ENCODE data around the gene HS6ST1.

GRCh38 chr2:128293870-128294455 is 24.7 kb downstream of the HS6ST1 start:
- no peak for TF ChIP-seq ATF2 (tag by site-specific recombination; IDR thresholded peaks at IDR 0.05; ENCODE audit: low read depth)
- TF ChIP-seq KLF1 (tag by site-specific recombination; IDR thresholded peaks at IDR 0.05): no peak
